Tibial nerve (tissue), 4 donors: Measurements from ENCODE around the gene DLK1. TPM values are rescaled to one million over a fixed set of nuclear protein-coding genes. Genes with fewer than 3 reads are reported as not detected.
A peak's percentile ranks its signal among the peaks of the same experiment; 100 is the strongest.

Source experiments
- DNase-seq, 2 donors: peaks; one replicate each; pipeline ENCODE4 v3.0.0-alpha.2; 2019; ENCODE audit warnings: low spot score in 2 of 2
- H3K27ac ChIP-seq, 4 donors: fragments of 200-600 bp; sonication (generic) in 3 of 4; one replicate each; pipeline ENCODE4 v1.5.1; 2017 to 2019; ENCODE audit warnings: mild to moderate bottlenecking in 1 of 4
- H3K27me3 ChIP-seq, 2 donors: fragments of 200-600 bp; sonication (generic) in 1 of 2; one replicate each; pipeline versions ENCODE4 v1.5.1 to v1.6.0; 2017 to 2019
- H3K36me3 ChIP-seq, 3 donors: fragments of 200-600 bp; sonication (generic); one replicate each; pipeline ENCODE4 v1.5.1; 2018 to 2019
- H3K4me1 ChIP-seq, 4 donors: fragments of 200-600 bp; sonication (generic) in 3 of 4; one replicate each; pipeline ENCODE4 v1.5.1; 2017 to 2019
- H3K4me3 ChIP-seq, 4 donors: fragments of 200-600 bp; sonication (generic) in 3 of 4; one replicate each; pipeline ENCODE4 v1.5.1; 2017 to 2019; ENCODE audit warnings: mild to moderate bottlenecking in 1 of 4, moderate library complexity in 1 of 4
- H3K9me3 ChIP-seq, 4 donors: fragments of 200-600 bp; sonication (generic) in 3 of 4; one replicate each; pipeline ENCODE4 v1.5.1; 2017 to 2019
- CTCF ChIP-seq, 5 experiments: fragments of 200-600 bp in 3 of 5; fragments of 450-650 bp in 2 of 5; sonication (generic) in 3 of 5; IDR thresholded peaks; one replicate each; pipeline ENCODE4 v1.5.1; 2016 to 2019; ENCODE audit warnings: antibody characterized with exemption in 5 of 5, mild to moderate bottlenecking in 3 of 5, moderate library complexity in 2 of 5
- EP300 ChIP-seq, 2 donors: sonication (generic); formaldehyde crosslinking; IDR thresholded peaks; one replicate each; pipeline ENCODE4 v1.6.1; 2017; ENCODE audit warnings: antibody characterized with exemption in 2 of 2, mild to moderate bottlenecking in 1 of 2
- POLR2A ChIP-seq, 2 donors: fragments of 450-650 bp; IDR thresholded peaks; one replicate each; pipeline ENCODE4 v1.6.1; 2017; ENCODE audit warnings: antibody characterized with exemption in 2 of 2, mild to moderate bottlenecking in 2 of 2, moderate library complexity in 2 of 2
- WGBS, 2 donors: methylation state at CpG; one replicate each; pipeline ENCODE4 v1.1.5; 2018; 5-methylcytosine and 5-hydroxymethylcytosine counted together
- total RNA-seq, 4 donors: library from RNA; depleted of rRNA; stranded (reverse); fragments of >200 nt; gene quantifications; one replicate each; pipeline ENCODE4 v1.1.0, GENCODE V29; 2016

The DLK1 gene
- total RNA-seq, result not detected

- Histone ChIP-seq H3K9me3 (no peaks in the 10 kb centered on the region), H3K36me3 (no peaks in the 10 kb centered on the region), H3K27me3 (peaks cover 0 to 80% of the 10 kb centered on the region in 2 donors), H3K4me1 (peaks cover 0 to 5% (median 0%) of the 10 kb centered on the region in 4 donors), H3K4me3 (no peak within 1 kb of the TSS), H3K27ac (no peak within 1 kb of the TSS)
- 6 to 9% methylated on average over 17 to 38 of the region's 77 CpGs for WGBS, 2 donors
- TF ChIP-seq POLR2A (IDR thresholded peaks at IDR 0.05) (no peak), CTCF (IDR thresholded peaks at IDR 0.05) (no peak), EP300 (IDR thresholded peaks at IDR 0.05) (no peak)
- DNase-seq, result no peak
These were observed at the start of gene DLK1 for GRCh38 chr14:100726550-100727085. Gene DLK1, plus strand, starts transcription at chr14:100726892. Its CDS starts 177 bp downstream, at chr14:100727069.

GRCh38 chr14:100677152-100677551 lies 49.5 kb upstream of the DLK1 start:
- Histone ChIP-seq H3K27me3 (peaks cover 0 to 6% of the 10 kb centered on the region in 2 donors), H3K4me1 (peaks cover 0 to 54% (median 29%) of the 10 kb centered on the region in 4 donors), H3K9me3 (no peaks in the 10 kb centered on the region), H3K36me3 (no peaks in the 10 kb centered on the region), H3K4me3 (no peak overlapping the region), H3K27ac (peak overlapping the region; percentile 63 to 71 (median 66))
- 33 to 38% methylated on average over 8 to 10 of the region's 10 CpGs for WGBS, 2 donors
- TF ChIP-seq CTCF (IDR thresholded peaks at IDR 0.05), result no peak
- no peak for TF ChIP-seq EP300 (IDR thresholded peaks at IDR 0.05)
- TF ChIP-seq POLR2A (IDR thresholded peaks at IDR 0.05), result no peak
- no peak for DNase-seq

- peak; percentile 37 to 42 for DNase-seq
- TF ChIP-seq CTCF (IDR thresholded peaks at IDR 0.05) (no peak), POLR2A (IDR thresholded peaks at IDR 0.05) (no peak)
- no peaks in the 10 kb centered on the region for H3K9me3 ChIP-seq
- peak overlapping the region; percentile 63 to 71 (median 66) for H3K27ac ChIP-seq
- H3K4me1 ChIP-seq, result peaks cover 0 to 54% (median 29%) of the 10 kb centered on the region in 4 donors
- no peak overlapping the region for H3K4me3 ChIP-seq
- WGBS, 2 donors, result 14 to 20% methylated on average over 13 to 28 of the region's 29 CpGs
- H3K27me3 ChIP-seq, result peaks cover 0 to 6% of the 10 kb centered on the region in 2 donors
- no peaks in the 10 kb centered on the region for H3K36me3 ChIP-seq
These were observed 48.9 kb upstream of the DLK1 start for GRCh38 chr14:100677554-100678468.

- peak overlapping the region; percentile 63 to 71 (median 66) for H3K27ac ChIP-seq
- no peak for TF ChIP-seq EP300 (IDR thresholded peaks at IDR 0.05)
- no peak for TF ChIP-seq POLR2A (IDR thresholded peaks at IDR 0.05)
- TF ChIP-seq CTCF (IDR thresholded peaks at IDR 0.05), result no peak
- peaks cover 0 to 54% (median 29%) of the 10 kb centered on the region in 4 donors for H3K4me1 ChIP-seq
- no peak for DNase-seq
- WGBS, 2 donors, result 29 to 53% methylated on average over 7 of the region's 7 CpGs
- H3K36me3 ChIP-seq, result no peaks in the 10 kb centered on the region
- no peaks in the 10 kb centered on the region for H3K27me3 ChIP-seq
- no peak overlapping the region for H3K4me3 ChIP-seq
- H3K9me3 ChIP-seq, result no peaks in the 10 kb centered on the region
These were observed 48.2 kb upstream of the DLK1 start for GRCh38 chr14:100678469-100678828.

GRCh38 chr14:100679153-100679552 lies 47.5 kb upstream of the DLK1 start:
- Histone ChIP-seq H3K27ac (peak overlapping the region; percentile 63 to 73 (median 66)), H3K9me3 (no peaks in the 10 kb centered on the region)
- 84 to 91% methylated on average over 6 of the region's 6 CpGs for WGBS, 2 donors

More at GRCh38 chr14:100679153-100679552, 47.5 kb upstream of the DLK1 start:
- DNase-seq, result no peak
- Histone ChIP-seq H3K4me1 (peaks cover 0 to 54% (median 29%) of the 10 kb centered on the region in 4 donors), H3K36me3 (no peaks in the 10 kb centered on the region), H3K4me3 (no peak overlapping the region), H3K27me3 (no peaks in the 10 kb centered on the region)
- TF ChIP-seq POLR2A (IDR thresholded peaks at IDR 0.05), result no peak
- TF ChIP-seq EP300 (IDR thresholded peaks at IDR 0.05), result no peak
- no peak for TF ChIP-seq CTCF (IDR thresholded peaks at IDR 0.05)
